ENCODE measurements around the gene BPNT1. TPM values are rescaled to one million over a fixed set of nuclear protein-coding genes. Genes with fewer than 3 reads are reported as not detected.

Gene BPNT1
- total and polyA plus RNA-seq, 2 of the 13 experiments (the other 11 are each of a cell fraction or from before 2014, with no cell fraction given) = 35.2 to 43.9 TPM

DNA sequence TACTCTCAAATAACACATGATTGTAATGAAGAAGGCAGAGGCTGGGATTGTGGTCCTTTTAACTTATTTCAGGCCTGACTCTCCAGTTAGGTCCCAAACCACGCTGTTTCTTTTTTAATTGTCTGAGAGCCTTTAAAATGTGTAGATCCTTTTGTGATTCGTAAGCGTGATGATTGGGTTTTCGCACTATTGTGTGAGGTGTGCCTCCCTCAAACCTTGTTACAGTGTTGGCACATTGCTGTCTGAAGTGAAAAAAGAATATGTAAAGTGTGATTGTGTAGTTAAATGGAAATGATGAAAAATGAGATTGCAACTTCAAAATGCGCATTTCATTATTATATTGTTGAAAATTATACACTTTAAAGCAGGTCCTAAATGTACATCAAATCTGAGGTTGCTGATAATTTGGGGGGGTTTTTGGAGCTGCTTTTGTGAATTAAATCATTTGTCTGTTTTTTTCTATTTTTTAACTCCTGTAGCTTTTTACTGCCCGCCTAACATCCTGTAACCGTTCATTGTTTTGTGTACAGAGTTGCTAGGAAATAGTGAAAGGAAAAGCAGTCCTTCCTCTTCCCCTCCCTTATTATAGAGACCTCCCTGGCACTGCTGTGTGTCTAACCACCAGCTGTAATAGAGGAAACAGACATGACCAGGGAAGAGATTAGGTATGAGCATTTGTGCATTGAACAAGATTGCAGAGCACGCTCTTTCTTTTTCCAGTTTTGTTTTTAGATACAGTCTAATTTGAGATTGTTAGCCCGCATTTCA is 47.6 kb upstream of the BPNT1 start:
- DNase-seq (ENCODE audit: low spot score) = no peak
- no TSS peak for BruUV-seq (replicated peaks)
- H3K9me3 ChIP-seq (ENCODE audit: low read length) = no peaks in the 10 kb centered on the region
- no peak for ATAC-seq
- no peak overlapping the region for H3K4me3 ChIP-seq (replicated peaks in 1 of 3; ENCODE audit: insufficient read depth in 1 of 3, low read depth in 2 of 3, low read length in 3 of 3)
- ChIA-PET POLR2A (no interaction called here), CTCF (ENCODE audit: low intra/inter-chr PET ratio, low total read pairs) (no interaction called here)
- in situ Hi-C loops (cut with HindIII; ENCODE audit: extremely low pct_ligation_motif_present, low pct_unique_long_range_greater_than_20kb) = no loop called here
- H4K20me1 ChIP-seq (ENCODE audit: insufficient read depth, low read length) = no peaks in the 10 kb centered on the region
- 98% methylated on average over 9 of the region's 9 CpGs for WGBS (ENCODE audit: low lambda C conversion rate)
- peaks cover 6 to 78% of the 10 kb centered on the region in 2 experiments for H3K36me3 ChIP-seq (replicated peaks in 1 of 2; ENCODE audit: control insufficient read depth in 1 of 2, insufficient read depth in 2 of 2, low read length in 2 of 2)
- H2AFZ ChIP-seq (ENCODE audit: low read length) = no peak overlapping the region
- H3K4me1 ChIP-seq (ENCODE audit: insufficient read depth, low read length) = no peaks in the 10 kb centered on the region
- no peak overlapping the region for H3K27ac ChIP-seq (ENCODE audit: extremely low read length, insufficient read depth, low read length)
- no peak for TF ChIP-seq KMT2B (CRISPR knock-in tag; IDR thresholded peaks at IDR 0.05)
- TF ChIP-seq ZBTB7A (CRISPR knock-in tag; IDR thresholded peaks at IDR 0.05) = no peak
- TF ChIP-seq HOXA3 (CRISPR knock-in tag; IDR thresholded peaks at IDR 0.05) = no peak
- H3K79me2 ChIP-seq (ENCODE audit: insufficient read depth, low read length) = no peaks in the 10 kb centered on the region
- intact Hi-C loops (cut with micrococcal nuclease; ENCODE audit: unreplicated experiment) = no loop called here
- no peak for FAIRE-seq
- H3K9ac ChIP-seq (ENCODE audit: insufficient read depth, low read depth, low read length) = no peak overlapping the region
- no peaks in the 10 kb centered on the region for H3K27me3 ChIP-seq (ENCODE audit: control insufficient read depth in 1 of 2, insufficient read depth in 2 of 2, low read length in 2 of 2)
- H3K4me2 ChIP-seq (ENCODE audit: low read depth, low read length) = no peak overlapping the region

DNA sequence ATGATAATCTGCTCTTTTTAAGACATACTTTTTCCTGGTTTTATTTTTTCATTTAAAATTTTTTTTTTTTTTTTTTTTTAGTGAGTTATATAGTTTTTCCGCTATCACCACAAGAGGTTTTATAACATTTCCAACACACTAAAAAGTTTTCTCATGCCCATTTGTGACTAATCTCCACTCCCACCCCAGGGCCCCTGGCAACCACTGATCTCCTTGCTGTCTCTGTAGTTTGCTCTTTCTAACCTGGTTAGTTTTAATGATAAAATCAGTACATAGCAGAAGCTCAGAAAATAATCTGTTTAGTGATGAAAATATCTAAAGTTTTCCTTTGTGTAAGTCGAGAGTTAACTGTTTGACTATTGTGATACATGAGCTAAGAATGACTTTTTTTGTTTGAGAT is 46.2 kb upstream of the BPNT1 start:
- 96% methylated on average over 2 of the region's 2 CpGs for WGBS (ENCODE audit: low lambda C conversion rate)
- in situ Hi-C loops (cut with HindIII; ENCODE audit: extremely low pct_ligation_motif_present, low pct_unique_long_range_greater_than_20kb) = no loop called here
- no peak for DNase-seq (ENCODE audit: low spot score)
- no peak overlapping the region for H3K4me2 ChIP-seq (ENCODE audit: low read depth, low read length)
- FAIRE-seq = no peak
- H3K79me2 ChIP-seq (ENCODE audit: insufficient read depth, low read length) = no peaks in the 10 kb centered on the region
- no peak for ATAC-seq
- no peak overlapping the region for H3K4me3 ChIP-seq (replicated peaks in 1 of 3; ENCODE audit: insufficient read depth in 1 of 3, low read depth in 2 of 3, low read length in 3 of 3)
- H3K9me3 ChIP-seq (ENCODE audit: low read length) = no peaks in the 10 kb centered on the region
- no peaks in the 10 kb centered on the region for H4K20me1 ChIP-seq (ENCODE audit: insufficient read depth, low read length)
- no peaks in the 10 kb centered on the region for H3K27me3 ChIP-seq (ENCODE audit: control insufficient read depth in 1 of 2, insufficient read depth in 2 of 2, low read length in 2 of 2)
- no peak overlapping the region for H3K9ac ChIP-seq (ENCODE audit: insufficient read depth, low read depth, low read length)
- ChIA-PET CTCF (ENCODE audit: low intra/inter-chr PET ratio, low total read pairs) (no interaction called here), POLR2A (no interaction called here)
- BruUV-seq (replicated peaks) = no TSS peak
- no peak overlapping the region for H3K27ac ChIP-seq (ENCODE audit: extremely low read length, insufficient read depth, low read length)
- H3K4me1 ChIP-seq (ENCODE audit: insufficient read depth, low read length) = no peaks in the 10 kb centered on the region
- peaks cover 5 to 66% of the 10 kb centered on the region in 2 experiments for H3K36me3 ChIP-seq (replicated peaks in 1 of 2; ENCODE audit: control insufficient read depth in 1 of 2, insufficient read depth in 2 of 2, low read length in 2 of 2)
- no peak overlapping the region for H2AFZ ChIP-seq (ENCODE audit: low read length)
- intact Hi-C loops (cut with micrococcal nuclease; ENCODE audit: unreplicated experiment) = no loop called here
- TF ChIP-seq, protein P1, sequence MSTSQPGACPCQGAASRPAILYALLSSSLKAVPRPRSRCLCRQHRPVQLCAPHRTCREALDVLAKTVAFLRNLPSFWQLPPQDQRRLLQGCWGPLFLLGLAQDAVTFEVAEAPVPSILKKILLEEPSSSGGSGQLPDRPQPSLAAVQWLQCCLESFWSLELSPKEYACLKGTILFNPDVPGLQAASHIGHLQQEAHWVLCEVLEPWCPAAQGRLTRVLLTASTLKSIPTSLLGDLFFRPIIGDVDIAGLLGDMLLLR (CRISPR knock-in tag; IDR thresholded peaks at IDR 0.05) = no peak
- TF ChIP-seq MLLT10 (CRISPR knock-in tag; IDR thresholded peaks at IDR 0.05) = no peak
- TF ChIP-seq HMGA1 (CRISPR knock-in tag; conservative IDR thresholded peaks at IDR 0.05) = no peak
- TF ChIP-seq GABPB1 (CRISPR knock-in tag; IDR thresholded peaks at IDR 0.05) = no peak
- no peak for TF ChIP-seq ZNF354B (CRISPR knock-in tag; IDR thresholded peaks at IDR 0.05)
- TF ChIP-seq, protein P2, sequence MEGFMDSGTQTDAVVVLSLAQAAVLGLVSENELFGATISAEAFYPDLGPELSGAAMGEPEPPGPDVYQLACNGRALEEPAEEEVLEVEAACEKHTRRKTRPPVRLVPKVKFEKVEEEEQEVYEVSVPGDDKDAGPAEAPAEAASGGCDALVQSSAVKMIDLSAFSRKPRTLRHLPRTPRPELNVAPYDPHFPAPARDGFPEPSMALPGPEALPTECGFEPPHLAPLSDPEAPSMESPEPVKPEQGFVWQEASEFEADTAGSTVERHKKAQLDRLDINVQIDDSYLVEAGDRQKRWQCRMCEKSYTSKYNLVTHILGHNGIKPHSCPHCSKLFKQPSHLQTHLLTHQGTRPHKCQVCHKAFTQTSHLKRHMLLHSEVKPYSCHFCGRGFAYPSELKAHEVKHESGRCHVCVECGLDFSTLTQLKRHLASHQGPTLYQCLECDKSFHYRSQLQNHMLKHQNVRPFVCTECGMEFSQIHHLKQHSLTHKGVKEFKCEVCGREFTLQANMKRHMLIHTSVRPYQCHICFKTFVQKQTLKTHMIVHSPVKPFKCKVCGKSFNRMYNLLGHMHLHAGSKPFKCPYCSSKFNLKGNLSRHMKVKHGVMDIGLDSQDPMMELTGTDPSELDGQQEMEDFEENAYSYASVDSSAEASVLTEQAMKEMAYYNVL (CRISPR knock-in tag; IDR thresholded peaks at IDR 0.05; ENCODE audit: borderline replicate concordance) = no peak
- TF ChIP-seq, protein P3, sequence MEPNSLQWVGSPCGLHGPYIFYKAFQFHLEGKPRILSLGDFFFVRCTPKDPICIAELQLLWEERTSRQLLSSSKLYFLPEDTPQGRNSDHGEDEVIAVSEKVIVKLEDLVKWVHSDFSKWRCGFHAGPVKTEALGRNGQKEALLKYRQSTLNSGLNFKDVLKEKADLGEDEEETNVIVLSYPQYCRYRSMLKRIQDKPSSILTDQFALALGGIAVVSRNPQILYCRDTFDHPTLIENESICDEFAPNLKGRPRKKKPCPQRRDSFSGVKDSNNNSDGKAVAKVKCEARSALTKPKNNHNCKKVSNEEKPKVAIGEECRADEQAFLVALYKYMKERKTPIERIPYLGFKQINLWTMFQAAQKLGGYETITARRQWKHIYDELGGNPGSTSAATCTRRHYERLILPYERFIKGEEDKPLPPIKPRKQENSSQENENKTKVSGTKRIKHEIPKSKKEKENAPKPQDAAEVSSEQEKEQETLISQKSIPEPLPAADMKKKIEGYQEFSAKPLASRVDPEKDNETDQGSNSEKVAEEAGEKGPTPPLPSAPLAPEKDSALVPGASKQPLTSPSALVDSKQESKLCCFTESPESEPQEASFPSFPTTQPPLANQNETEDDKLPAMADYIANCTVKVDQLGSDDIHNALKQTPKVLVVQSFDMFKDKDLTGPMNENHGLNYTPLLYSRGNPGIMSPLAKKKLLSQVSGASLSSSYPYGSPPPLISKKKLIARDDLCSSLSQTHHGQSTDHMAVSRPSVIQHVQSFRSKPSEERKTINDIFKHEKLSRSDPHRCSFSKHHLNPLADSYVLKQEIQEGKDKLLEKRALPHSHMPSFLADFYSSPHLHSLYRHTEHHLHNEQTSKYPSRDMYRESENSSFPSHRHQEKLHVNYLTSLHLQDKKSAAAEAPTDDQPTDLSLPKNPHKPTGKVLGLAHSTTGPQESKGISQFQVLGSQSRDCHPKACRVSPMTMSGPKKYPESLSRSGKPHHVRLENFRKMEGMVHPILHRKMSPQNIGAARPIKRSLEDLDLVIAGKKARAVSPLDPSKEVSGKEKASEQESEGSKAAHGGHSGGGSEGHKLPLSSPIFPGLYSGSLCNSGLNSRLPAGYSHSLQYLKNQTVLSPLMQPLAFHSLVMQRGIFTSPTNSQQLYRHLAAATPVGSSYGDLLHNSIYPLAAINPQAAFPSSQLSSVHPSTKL (CRISPR knock-in tag; IDR thresholded peaks at IDR 0.05) = no peak
- no peak for TF ChIP-seq SMAD1 (CRISPR knock-in tag; IDR thresholded peaks at IDR 0.05; ENCODE audit: borderline replicate concordance, low read depth)
- no peak for TF ChIP-seq CENPT (CRISPR knock-in tag; IDR thresholded peaks at IDR 0.05; ENCODE audit: low read depth)

Measured in HepG2 (cell line).